Measurements from ENCODE around the gene CBX2. TPM values are rescaled to one million over a fixed set of nuclear protein-coding genes. Genes with fewer than 3 reads are reported as not detected.

Gene CBX2
- total and polyA plus RNA-seq, 7 donors: 0.40 to 2.3 (median 0.57) TPM

- H3K4me3 ChIP-seq: no peak overlapping the region
- H3K9me3 ChIP-seq: no peaks in the 10 kb centered on the region
- H3K27me3 ChIP-seq (ENCODE audit: insufficient read depth in 3 of 3, low read length in 2 of 3): peaks cover 0 to 86% (median 62%) of the 10 kb centered on the region in 3 donors
- H3K36me3 ChIP-seq (ENCODE audit: insufficient read depth in 1 of 2, low read depth in 1 of 2): no peaks in the 10 kb centered on the region
- TF ChIP-seq CTCF (IDR thresholded peaks at IDR 0.05): no peak
- DNase-seq: peak in 1 of 2 donors; percentile 27
- H3K4me1 ChIP-seq: peaks cover 16% of the 10 kb centered on the region
- ATAC-seq: no peak
- 7 to 11% (median 8%) methylated on average over 40 to 52 of the region's 52 CpGs for WGBS, 3 donors
- no peak overlapping the region for H3K27ac ChIP-seq
- intact Hi-C loops (cut with DNase I): no loop called here
These were observed 23.4 kb downstream of the CBX2 start for GRCh38 chr17:79801156-79802038.

- peaks cover 16% of the 10 kb centered on the region for H3K4me1 ChIP-seq
- 11 to 17% (median 13%) methylated on average over 11 of the region's 11 CpGs for WGBS, 3 donors
- DNase-seq: no peak
- H3K27me3 ChIP-seq (ENCODE audit: insufficient read depth in 3 of 3, low read length in 2 of 3): peaks cover 0 to 93% (median 70%) of the 10 kb centered on the region in 3 donors
- no peak overlapping the region for H3K4me3 ChIP-seq
- no peak for ATAC-seq
- no peak overlapping the region for H3K27ac ChIP-seq
- H3K9me3 ChIP-seq: no peaks in the 10 kb centered on the region
- no peaks in the 10 kb centered on the region for H3K36me3 ChIP-seq (ENCODE audit: insufficient read depth in 1 of 2, low read depth in 1 of 2)
- intact Hi-C loops (cut with DNase I): no loop called here
- no peak for TF ChIP-seq CTCF (IDR thresholded peaks at IDR 0.05)
These were observed 24.2 kb downstream of the CBX2 start for GRCh38 chr17:79802039-79802735.

GRCh38 chr17:79802736-79803420 is 24.9 kb downstream of the CBX2 start:
- ATAC-seq (no peak), DNase-seq (no peak)
- no peak overlapping the region for H3K27ac ChIP-seq
- no peaks in the 10 kb centered on the region for H3K36me3 ChIP-seq (ENCODE audit: insufficient read depth in 1 of 2, low read depth in 1 of 2)
- 4 to 9% (median 5%) methylated on average over 47 to 57 of the region's 57 CpGs for WGBS, 3 donors
- peaks cover 14% of the 10 kb centered on the region for H3K4me1 ChIP-seq
- peaks cover 0 to 97% (median 74%) of the 10 kb centered on the region in 3 donors for H3K27me3 ChIP-seq (ENCODE audit: insufficient read depth in 3 of 3, low read length in 2 of 3)
- no peaks in the 10 kb centered on the region for H3K9me3 ChIP-seq
- no peak overlapping the region for H3K4me3 ChIP-seq
- intact Hi-C loops (cut with DNase I): no loop called here
- TF ChIP-seq CTCF (IDR thresholded peaks at IDR 0.05): no peak

- DNase-seq: no peak
- H3K4me1 ChIP-seq: peaks cover 8% of the 10 kb centered on the region
- intact Hi-C loops (cut with DNase I): no loop called here
These were observed 25.6 kb downstream of the CBX2 start for GRCh38 chr17:79803421-79803996.

More at GRCh38 chr17:79803421-79803996, 25.6 kb downstream of the CBX2 start:
- H3K27me3 ChIP-seq (ENCODE audit: insufficient read depth in 3 of 3, low read length in 2 of 3): peaks cover 0 to 97% (median 69%) of the 10 kb centered on the region in 3 donors
- 9 to 17% (median 13%) methylated on average over 24 to 31 of the region's 31 CpGs for WGBS, 3 donors
- H3K27ac ChIP-seq: no peak overlapping the region
- no peaks in the 10 kb centered on the region for H3K9me3 ChIP-seq
- TF ChIP-seq CTCF (IDR thresholded peaks at IDR 0.05): no peak
- ATAC-seq: no peak
- no peaks in the 10 kb centered on the region for H3K36me3 ChIP-seq (ENCODE audit: insufficient read depth in 1 of 2, low read depth in 1 of 2)
- H3K4me3 ChIP-seq: no peak overlapping the region

Data from psoas muscle (tissue), 8 donors.